ENCODE results near the gene TRANK1.

Gene TRANK1

GRCh38 chr3:36926292-36926897, 18.5 kb downstream of the TRANK1 start:
- TF ChIP-seq ZC3H10 (CRISPR knock-in tag; IDR thresholded peaks at IDR 0.05), result no peak
- no peak for TF ChIP-seq GLIS3 (CRISPR knock-in tag; IDR thresholded peaks at IDR 0.05)
- no peak for TF ChIP-seq ISL1 (CRISPR knock-in tag; IDR thresholded peaks at IDR 0.05)
- TF ChIP-seq ARNTL (CRISPR knock-in tag; IDR thresholded peaks at IDR 0.05; ENCODE audit: borderline replicate concordance, low read depth), result no peak
- no peak for ATAC-seq

GRCh38 chr3:36924744-36925521, 19.9 kb downstream of the TRANK1 start:
- no peak for TF ChIP-seq TSHZ2 (CRISPR knock-in tag; IDR thresholded peaks at IDR 0.05)
- TF ChIP-seq PATZ1 (CRISPR knock-in tag; IDR thresholded peaks at IDR 0.05; ENCODE audit: borderline replicate concordance), result no peak
- TF ChIP-seq ARNTL (CRISPR knock-in tag; IDR thresholded peaks at IDR 0.05; ENCODE audit: borderline replicate concordance, low read depth), result no peak
- TF ChIP-seq OSR1 (CRISPR knock-in tag; IDR thresholded peaks at IDR 0.05), result no peak
- no peak for TF ChIP-seq RARB (CRISPR knock-in tag; IDR thresholded peaks at IDR 0.05)
- no peak for TF ChIP-seq ZC3H10 (CRISPR knock-in tag; IDR thresholded peaks at IDR 0.05)
- TF ChIP-seq SNAI2 (CRISPR knock-in tag; IDR thresholded peaks at IDR 0.05), result no peak
- TF ChIP-seq ISL1 (CRISPR knock-in tag; IDR thresholded peaks at IDR 0.05), result no peak
- TF ChIP-seq TCF4 (CRISPR knock-in tag; IDR thresholded peaks at IDR 0.05; ENCODE audit: borderline replicate concordance), result no peak
- no peak for TF ChIP-seq CSDC2 (CRISPR knock-in tag; IDR thresholded peaks at IDR 0.05)
- TF ChIP-seq ZFP3 (CRISPR knock-in tag; IDR thresholded peaks at IDR 0.05), result no peak
- no peak for TF ChIP-seq CSRNP3 (CRISPR knock-in tag; IDR thresholded peaks at IDR 0.05)
- ATAC-seq, result no peak

GRCh38 chr3:36923981-36924743, 20.7 kb downstream of the TRANK1 start:
- no peak for ATAC-seq
- TF ChIP-seq ZNF565 (CRISPR knock-in tag; conservative IDR thresholded peaks at IDR 0.05; ENCODE audit: low read depth) (no peak), ZNF70 (CRISPR knock-in tag; IDR thresholded peaks at IDR 0.05) (no peak), ARNTL (CRISPR knock-in tag; IDR thresholded peaks at IDR 0.05; ENCODE audit: borderline replicate concordance, low read depth) (no peak), GLIS3 (CRISPR knock-in tag; IDR thresholded peaks at IDR 0.05) (no peak), OSR1 (CRISPR knock-in tag; IDR thresholded peaks at IDR 0.05) (no peak), POU6F1 (CRISPR knock-in tag; IDR thresholded peaks at IDR 0.05; ENCODE audit: borderline replicate concordance, low read depth) (no peak), SNAI2 (CRISPR knock-in tag; IDR thresholded peaks at IDR 0.05) (no peak), TOX (CRISPR knock-in tag; IDR thresholded peaks at IDR 0.05; ENCODE audit: borderline replicate concordance) (no peak), CSDC2 (CRISPR knock-in tag; IDR thresholded peaks at IDR 0.05) (no peak), TSHZ2 (CRISPR knock-in tag; IDR thresholded peaks at IDR 0.05) (no peak), CSRNP3 (CRISPR knock-in tag; IDR thresholded peaks at IDR 0.05) (no peak)

Measured in SK-N-SH treated with all-trans-retinoic acid at 6 μM for 48 hours (cell line).